KOPT-K1 (cell line): ENCODE data around the gene SRM.
"Not testable (repeated sequence)": the region's sequence is repeated elsewhere in the genome, so short reads cannot be mapped to it uniquely, and the experiment has no call there.

Source experiments
- H3K27ac ChIP-seq: fragments of 200-600 bp; sonication (generic); 2 replicates; pipeline ENCODE4 v1.5.1; 2016; ENCODE audit warnings: antibody characterized with exemption, mild to moderate bottlenecking, low read depth, low read length; ENCODE audit not compliant: poor library complexity, severe bottlenecking
- H3K36me3 ChIP-seq: fragments of 200-600 bp; sonication (generic); 2 replicates; pipeline ENCODE4 v1.5.1; 2017; ENCODE audit warnings: antibody characterized with exemption, mild to moderate bottlenecking, low read length, moderate library complexity; ENCODE audit not compliant: insufficient read depth
- H3K9me3 ChIP-seq: fragments of 200-600 bp; sonication (generic); 2 replicates; pipeline ENCODE4 v1.5.1; 2017; ENCODE audit warnings: antibody characterized with exemption, low read length, mild to moderate bottlenecking; ENCODE audit not compliant: insufficient read depth, poor library complexity, severe bottlenecking

The SRM gene

GRCh38 chr1:11071463-11072215 lies 11.8 kb upstream of the SRM start:
- Histone ChIP-seq H3K9me3 (no peaks in the 10 kb centered on the region), H3K36me3 (peaks cover 98% of the 10 kb centered on the region), H3K27ac (no peak overlapping the region)

DNA sequence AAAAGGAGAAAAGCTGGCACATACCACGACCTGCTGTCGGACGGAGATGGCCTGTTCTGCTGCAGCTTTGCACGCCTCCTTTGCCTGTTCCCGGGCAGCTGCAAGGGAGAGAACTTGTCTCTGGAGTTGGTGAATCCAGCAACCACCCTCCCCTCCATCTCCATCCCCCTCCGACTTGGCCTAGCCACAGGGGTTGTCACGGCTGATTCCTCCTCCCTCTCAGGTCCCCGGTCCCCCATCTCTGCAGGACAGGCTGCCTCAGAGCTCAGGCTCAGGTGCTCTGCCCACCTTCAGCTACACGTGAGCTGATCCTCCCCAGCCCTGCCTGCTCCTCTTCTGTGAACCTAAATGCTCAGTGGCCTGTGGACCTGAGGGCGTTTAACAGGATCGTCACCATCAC lies 11.1 kb upstream of the SRM start:
- Histone ChIP-seq H3K36me3 (peaks cover 98% of the 10 kb centered on the region), H3K9me3 (no peaks in the 10 kb centered on the region), H3K27ac (no peak overlapping the region)

- Histone ChIP-seq H3K36me3 (peaks cover 95% of the 10 kb centered on the region), H3K9me3 (no peaks in the 10 kb centered on the region), H3K27ac (peak overlapping the region; percentile 68)
These were observed 9.0 kb upstream of the SRM start for GRCh38 chr1:11068600-11069473.

GRCh38 chr1:11067716-11068599 lies 8.1 kb upstream of the SRM start:
- peaks cover 95% of the 10 kb centered on the region for H3K36me3 ChIP-seq

DNA sequence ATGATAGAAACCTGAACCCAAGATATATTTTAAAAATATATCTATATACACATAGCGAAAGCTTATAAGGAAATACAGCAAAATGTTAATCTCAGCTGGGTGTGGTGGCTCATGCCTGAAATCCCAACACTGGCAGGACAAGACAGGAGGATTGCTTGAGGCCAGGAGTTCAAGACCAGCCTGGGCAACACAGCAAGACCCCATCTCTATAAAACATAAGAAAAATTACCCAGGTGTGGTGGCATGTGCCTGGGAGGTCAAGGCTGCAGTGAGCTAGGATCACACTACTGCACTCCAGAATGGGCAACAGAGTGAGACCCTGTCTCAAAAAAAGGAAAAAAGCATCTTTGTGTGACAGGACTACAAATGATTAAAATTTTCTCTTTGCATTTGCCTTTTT lies 6.0 kb upstream of the SRM start:
- H3K36me3 ChIP-seq = peaks cover 87% of the 10 kb centered on the region
- H3K27ac ChIP-seq = no peak overlapping the region
- no peaks in the 10 kb centered on the region for H3K9me3 ChIP-seq

More at GRCh38 chr1:11067716-11068599, 8.1 kb upstream of the SRM start:
- Histone ChIP-seq H3K27ac (peak overlapping the region; percentile 68), H3K9me3 (no peaks in the 10 kb centered on the region)

GRCh38 chr1:11064942-11065341 lies 5.1 kb upstream of the SRM start:
- peaks cover 79% of the 10 kb centered on the region for H3K36me3 ChIP-seq
- no peak overlapping the region for H3K27ac ChIP-seq

GRCh38 chr1:11063937-11064537 lies 4.2 kb upstream of the SRM start:
- H3K27ac ChIP-seq, H3K9me3 ChIP-seq: not testable (repeated sequence)
- H3K36me3 ChIP-seq = peaks cover 69% of the 10 kb centered on the region

More at GRCh38 chr1:11064942-11065341, 5.1 kb upstream of the SRM start:
- H3K9me3 ChIP-seq = no peaks in the 10 kb centered on the region

DNA sequence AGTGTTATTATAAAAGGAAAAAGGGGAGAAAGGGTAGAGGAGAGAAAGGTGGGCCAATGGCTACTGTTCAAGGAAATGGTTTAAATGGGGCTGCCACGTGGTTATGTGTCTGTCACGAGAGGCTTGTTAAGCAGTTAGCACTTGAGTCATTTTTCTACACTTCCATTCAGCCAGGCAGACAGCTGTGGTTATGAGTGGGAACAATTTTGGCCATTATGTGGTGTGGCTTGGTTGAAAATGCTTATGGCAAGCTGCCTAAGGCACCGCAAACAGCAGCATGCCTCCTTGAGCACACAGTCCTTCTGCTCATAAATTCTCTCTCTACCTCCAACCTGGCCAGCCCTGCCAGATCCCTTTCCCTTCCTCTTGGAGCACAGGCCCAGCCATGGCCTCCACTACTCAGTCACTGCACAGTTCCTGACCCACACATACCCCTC lies 3.2 kb upstream of the SRM start:
- Histone ChIP-seq H3K36me3 (peaks cover 67% of the 10 kb centered on the region), H3K27ac (no peak overlapping the region), H3K9me3 (no peaks in the 10 kb centered on the region)

GRCh38 chr1:11061652-11062365 lies 2.0 kb upstream of the SRM start:
- Histone ChIP-seq H3K36me3 (peaks cover 68% of the 10 kb centered on the region), H3K27ac (no peak overlapping the region), H3K9me3 (no peaks in the 10 kb centered on the region)

DNA sequence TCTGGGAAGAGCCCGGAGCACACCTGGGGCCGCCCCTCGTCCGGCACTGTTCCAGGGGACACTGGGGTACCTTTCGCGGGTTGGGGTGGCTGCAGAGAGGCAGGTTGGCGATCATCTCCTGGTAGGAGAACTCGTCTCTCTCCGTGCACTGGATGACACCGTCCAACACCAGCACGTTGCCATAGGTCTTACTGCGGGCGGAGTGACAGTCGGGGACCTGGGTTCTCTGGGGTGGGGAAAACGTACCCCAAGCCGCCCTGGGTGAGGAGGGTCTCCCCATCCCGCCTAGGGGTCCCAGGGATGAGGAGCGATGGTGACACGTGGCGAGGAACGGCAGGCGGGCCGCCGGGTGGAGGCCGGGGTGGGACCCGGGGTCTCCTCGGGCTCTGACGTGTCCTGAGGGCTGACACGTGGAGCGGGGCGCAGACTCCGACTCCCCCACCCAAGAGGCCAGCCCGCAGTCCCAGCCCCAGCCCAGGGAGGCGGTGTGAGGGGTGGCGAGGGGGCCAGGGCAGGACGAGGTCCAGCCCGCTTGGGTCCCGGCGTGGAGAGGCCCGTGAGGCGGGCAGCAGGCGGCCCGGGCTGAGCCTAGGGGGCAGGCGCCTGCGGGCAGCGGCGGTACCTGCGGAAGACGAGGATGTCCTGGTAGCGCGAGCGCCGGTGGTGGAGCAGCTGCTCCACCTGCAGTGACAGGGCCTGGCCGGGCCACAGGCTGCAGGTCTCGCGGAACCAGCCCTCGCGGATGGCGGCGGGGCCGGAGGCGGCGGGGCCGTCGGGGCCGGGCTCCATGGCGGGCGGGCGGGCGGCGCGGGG lies 457 bp downstream of the SRM start:
- peak overlapping the region; percentile 81 for H3K27ac ChIP-seq
- no peaks in the 10 kb centered on the region for H3K9me3 ChIP-seq
- peaks cover 68% of the 10 kb centered on the region for H3K36me3 ChIP-seq

GRCh38 chr1:11058595-11059154 lies 1.1 kb downstream of the SRM start:
- H3K27ac ChIP-seq = peak overlapping the region; percentile 81

GRCh38 chr1:11058026-11058425 lies 1.8 kb downstream of the SRM start:
- Histone ChIP-seq H3K9me3 (no peaks in the 10 kb centered on the region), H3K27ac (no peak overlapping the region), H3K36me3 (peaks cover 69% of the 10 kb centered on the region)

More at GRCh38 chr1:11058595-11059154, 1.1 kb downstream of the SRM start:
- H3K36me3 ChIP-seq = peaks cover 70% of the 10 kb centered on the region
- H3K9me3 ChIP-seq = no peaks in the 10 kb centered on the region

DNA sequence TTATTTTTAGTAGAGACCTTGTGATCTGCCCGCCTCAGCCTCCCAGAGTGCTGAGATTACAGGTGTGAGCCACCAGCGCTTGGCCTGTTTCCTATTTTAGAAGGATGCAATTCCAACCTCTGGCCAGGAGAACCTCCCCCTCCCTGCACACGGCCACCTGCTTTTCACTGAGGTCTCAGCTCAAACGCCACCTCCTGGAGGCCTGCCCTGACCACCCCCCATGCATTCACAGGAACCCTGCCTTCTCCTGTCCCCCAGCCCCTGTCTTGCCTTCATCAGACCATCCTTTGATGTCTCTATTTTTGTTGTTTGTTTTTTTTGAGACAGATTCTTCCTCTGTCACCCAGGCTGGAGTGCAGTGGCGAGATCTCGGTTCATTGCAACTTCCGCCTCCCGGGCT lies 2.3 kb downstream of the SRM start:
- Histone ChIP-seq H3K9me3 (no peaks in the 10 kb centered on the region), H3K36me3 (peaks cover 64% of the 10 kb centered on the region), H3K27ac (no peak overlapping the region)
